T-cell (primary cell): Measurements from ENCODE around the gene ATP13A5. TPM values are rescaled to one million over a fixed set of nuclear protein-coding genes. Genes with fewer than 3 reads are reported as not detected.

Experiments used
- ATAC-seq, 4 experiments: fragments of 200-7000 bp in 3 of 4; fragments of 150-1000 bp in 1 of 4; cut with Tn5 transposase; replicated peaks in 1 of 4; 1 replicate in 3 of 4; 2 replicates in 1 of 4; pipeline ENCODE4 v1.10.0; 2021; ENCODE audit warnings: moderate library complexity in 3 of 4, mild to moderate bottlenecking in 2 of 4, moderate number of reproducible peaks in 1 of 4
- CTCF ChIA-PET, 2 donors: fragments of 300-600 bp; sonication (Branson Sonifier 250); formaldehyde crosslinking; loops; one replicate each; lab custom pipeline; 2022; ENCODE audit warnings: antibody characterized with exemption in 2 of 2; lab: Charles Lee
- POLR2A ChIA-PET, 2 donors: fragments of 300-600 bp; sonication (Branson Sonifier 250); formaldehyde crosslinking; loops; one replicate each; lab custom pipeline; 2022; ENCODE audit warnings: antibody characterized with exemption in 2 of 2; lab: Charles Lee
- DNase-seq, 35 experiments: peaks; one replicate each; pipeline versions ENCODE4 v3.0.0 to v3.0.0-alpha.2; 2013 to 2023
- H3K27ac ChIP-seq: one replicate; pipeline ENCODE4 v1.5.1; 2013; ENCODE audit warnings: low read length
- H3K27me3 ChIP-seq, 2 experiments: replicated peaks in 1 of 2; 1 replicate in 1 of 2; 2 replicates in 1 of 2; pipeline versions ENCODE4 v1.6.1 to v1.7.0; 2013; ENCODE audit warnings: low read length in 1 of 2, mixed read lengths in 1 of 2; ENCODE audit not compliant: control insufficient read depth in 2 of 2, insufficient read depth in 2 of 2; ENCODE audit errors: extremely low read depth in 1 of 2
- H3K36me3 ChIP-seq, 2 donors: 1 replicate in 1 of 2; 2 replicates in 1 of 2; pipeline versions ENCODE4 v1.6.1 to v1.7.0; 2013; ENCODE audit warnings: low read length in 1 of 2; ENCODE audit not compliant: control insufficient read depth in 2 of 2, insufficient read depth in 1 of 2; ENCODE audit errors: extremely low read depth in 1 of 2
- H3K4me1 ChIP-seq, 2 experiments: 1 replicate in 1 of 2; 2 replicates in 1 of 2; pipeline versions ENCODE4 v1.6.1 to v1.7.0; 2013; ENCODE audit warnings: low read length in 2 of 2, mixed read lengths in 1 of 2; ENCODE audit not compliant: insufficient read depth in 2 of 2, control insufficient read depth in 1 of 2; ENCODE audit errors: extremely low read depth in 1 of 2
- H3K4me3 ChIP-seq, 2 donors: 1 replicate in 1 of 2; 2 replicates in 1 of 2; pipeline versions ENCODE4 v1.5.1 to v1.7.0; 2013; ENCODE audit warnings: mild to moderate bottlenecking in 2 of 2, low read length in 1 of 2, moderate library complexity in 1 of 2; ENCODE audit not compliant: control insufficient read depth in 1 of 2; ENCODE audit errors: extremely low read depth in 1 of 2
- H3K9me3 ChIP-seq: 2 replicates; pipeline ENCODE4 v1.7.0; 2013
- H3K27ac Mint-ChIP-seq, 2 donors: one replicate each; pipeline ENCODE4 v1.8.0; 2020 to 2021; ENCODE audit warnings: mild to moderate bottlenecking in 2 of 2, mixed read lengths in 2 of 2
- H3K27me3 Mint-ChIP-seq, 2 donors: one replicate each; pipeline ENCODE4 v1.8.0; 2021 to 2022; ENCODE audit warnings: mixed read lengths in 2 of 2
- H3K36me3 Mint-ChIP-seq: one replicate; pipeline ENCODE4 v1.8.0; 2021; ENCODE audit warnings: mixed read lengths
- H3K4me1 Mint-ChIP-seq, 3 donors: one replicate each; pipeline ENCODE4 v1.8.0; 2020 to 2022; ENCODE audit warnings: mixed read lengths in 3 of 3, mild to moderate bottlenecking in 1 of 3
- H3K4me3 Mint-ChIP-seq, 3 donors: one replicate each; pipeline ENCODE4 v1.8.0; 2020 to 2022; ENCODE audit warnings: mild to moderate bottlenecking in 3 of 3, mixed read lengths in 3 of 3, moderate library complexity in 3 of 3
- H3K9me3 Mint-ChIP-seq, 3 donors: one replicate each; pipeline ENCODE4 v1.8.0; 2020 to 2022; ENCODE audit warnings: mixed read lengths in 3 of 3
- WGBS: methylation state at CpG from one replicate; pipeline ENCODE4 v1.1.5; 2013; ENCODE audit warnings: missing lambda C conversion rate; ENCODE audit not compliant: insufficient coverage; 5-methylcytosine and 5-hydroxymethylcytosine counted together
- total RNA-seq, 35 experiments: library from RNA in 6 of 35; stranded (reverse) in 6 of 35; fragments of 120-200 nt in 1 of 35; gene quantifications; one replicate each; pipeline versions ENCODE4 v1.2.1 to v1.2.4 and lab custom pipeline; 2013 to 2026

The ATP13A5 gene
- total RNA-seq (not detected), total RNA-seq (lab: John Stamatoyannopoulos, UW) (0 to 0.09 (median 0) reads per million in 29 experiments)
- total RNA-seq (2013), result not detected

GRCh38 chr3:193378706-193379105 is at the start of gene ATP13A5:
Gene ATP13A5, minus strand, starts transcription at chr3:193378753. Its CDS starts 28 bp downstream, at chr3:193378725.
- Histone ChIP-seq H3K4me1 (no peaks in the 10 kb centered on the region), H3K27ac (no peak within 1 kb of the TSS), H3K36me3 (no peaks in the 10 kb centered on the region), H3K4me3 (no peak within 1 kb of the TSS), H3K9me3 (no peaks in the 10 kb centered on the region), H3K27me3 (no peaks in the 10 kb centered on the region)
- POLR2A ChIA-PET, result no interaction called here
- Mint-ChIP-seq H3K27me3 (peaks cover 5 to 37% of the 10 kb centered on the region in 2 donors), H3K36me3 (no peaks in the 10 kb centered on the region), H3K4me1 (no peaks in the 10 kb centered on the region), H3K4me3 (no peak within 1 kb of the TSS), H3K27ac (no peak within 1 kb of the TSS), H3K9me3 (peaks cover 0 to 4% (median 0%) of the 10 kb centered on the region in 3 donors)
- DNase-seq (no peak), ATAC-seq (no peak)
- 71% methylated on average over 4 of the region's 6 CpGs for WGBS
- CTCF ChIA-PET, result no interaction called here

GRCh38 chr3:193418576-193419373 is 40.2 kb upstream of the ATP13A5 start:
- Histone ChIP-seq H3K27me3 (no peaks in the 10 kb centered on the region), H3K9me3 (no peaks in the 10 kb centered on the region), H3K4me1 (no peaks in the 10 kb centered on the region), H3K27ac (no peak overlapping the region), H3K4me3 (no peak overlapping the region), H3K36me3 (no peaks in the 10 kb centered on the region)
- ChIA-PET CTCF (no interaction called here), POLR2A (no interaction called here)
- no peak for ATAC-seq
- 83% methylated on average over 3 of the region's 4 CpGs for WGBS
- no peak overlapping the region for H3K4me3 Mint-ChIP-seq
- peaks cover 30 to 52% (median 37%) of the 10 kb centered on the region in 3 donors for H3K9me3 Mint-ChIP-seq
- peaks cover 43% of the 10 kb centered on the region for H3K36me3 Mint-ChIP-seq
- no peak for DNase-seq
- H3K27me3 Mint-ChIP-seq, result no peaks in the 10 kb centered on the region
- no peaks in the 10 kb centered on the region for H3K4me1 Mint-ChIP-seq
- H3K27ac Mint-ChIP-seq, result no peak overlapping the region

GRCh38 chr3:193416629-193417028 is 38.1 kb upstream of the ATP13A5 start:
- Histone ChIP-seq H3K27ac (no peak overlapping the region), H3K9me3 (no peaks in the 10 kb centered on the region), H3K27me3 (no peaks in the 10 kb centered on the region), H3K4me3 (no peak overlapping the region), H3K36me3 (no peaks in the 10 kb centered on the region), H3K4me1 (no peaks in the 10 kb centered on the region)
- H3K9me3 Mint-ChIP-seq, result peaks cover 26 to 50% (median 41%) of the 10 kb centered on the region in 3 donors
- no CpG with 5 or more reads among the region's 2 CpGs for WGBS
- no peaks in the 10 kb centered on the region for H3K4me1 Mint-ChIP-seq
- CTCF ChIA-PET, result interaction anchor here in 1 of 2 donors (0.6 kb wide), 1 partner anchor 47 kb away, joined by 6 read pairs; no protein-coding TSS in a partner anchor
- DNase-seq (no peak), ATAC-seq (no peak)
- no peak overlapping the region for H3K27ac Mint-ChIP-seq
- H3K4me3 Mint-ChIP-seq, result no peak overlapping the region
- peaks cover 55% of the 10 kb centered on the region for H3K36me3 Mint-ChIP-seq
- POLR2A ChIA-PET, result no interaction called here
- no peaks in the 10 kb centered on the region for H3K27me3 Mint-ChIP-seq

- ATAC-seq, result no peak
- H3K9me3 Mint-ChIP-seq, result no peaks in the 10 kb centered on the region
- Histone ChIP-seq H3K4me3 (no peak overlapping the region), H3K36me3 (no peaks in the 10 kb centered on the region), H3K9me3 (no peaks in the 10 kb centered on the region), H3K27me3 (no peaks in the 10 kb centered on the region), H3K27ac (no peak overlapping the region), H3K4me1 (no peaks in the 10 kb centered on the region)
- peaks cover 0 to 5% (median 0%) of the 10 kb centered on the region in 3 donors for H3K4me1 Mint-ChIP-seq
- POLR2A ChIA-PET, result no interaction called here
- H3K27me3 Mint-ChIP-seq, result no peaks in the 10 kb centered on the region
- CTCF ChIA-PET, result no interaction called here
- H3K4me3 Mint-ChIP-seq, result no peak overlapping the region
- no peak overlapping the region for H3K27ac Mint-ChIP-seq
- peaks cover 10% of the 10 kb centered on the region for H3K36me3 Mint-ChIP-seq
- 75% methylated on average over 1 of the region's 1 CpG for whole genome bisulfite sequencing
- DNase-seq, result no peak
These were observed 29.1 kb upstream of the ATP13A5 start for GRCh38 chr3:193407688-193408087.

GRCh38 chr3:193407112-193407511 is 28.6 kb upstream of the ATP13A5 start:
- no peak for ATAC-seq
- DNase-seq, result no peak
- ChIA-PET POLR2A (no interaction called here), CTCF (no interaction called here)
- H3K9me3 Mint-ChIP-seq, result no peaks in the 10 kb centered on the region
- no peaks in the 10 kb centered on the region for H3K27me3 Mint-ChIP-seq
- Histone ChIP-seq H3K27ac (no peak overlapping the region), H3K9me3 (no peaks in the 10 kb centered on the region), H3K27me3 (no peaks in the 10 kb centered on the region), H3K4me1 (no peaks in the 10 kb centered on the region), H3K36me3 (no peaks in the 10 kb centered on the region), H3K4me3 (no peak overlapping the region)
- WGBS, result 83% methylated on average over 1 of the region's 6 CpGs
- no peak overlapping the region for H3K27ac Mint-ChIP-seq
- H3K4me3 Mint-ChIP-seq, result no peak overlapping the region
- H3K36me3 Mint-ChIP-seq, result peaks cover 6% of the 10 kb centered on the region
- H3K4me1 Mint-ChIP-seq, result peaks cover 0 to 5% (median 0%) of the 10 kb centered on the region in 3 donors

- Histone ChIP-seq H3K4me3 (no peak overlapping the region), H3K27me3 (no peaks in the 10 kb centered on the region), H3K27ac (no peak overlapping the region), H3K36me3 (no peaks in the 10 kb centered on the region), H3K9me3 (no peaks in the 10 kb centered on the region), H3K4me1 (no peaks in the 10 kb centered on the region)
- CTCF ChIA-PET, result no interaction called here
- DNase-seq, result no peak
- POLR2A ChIA-PET, result no interaction called here
- Mint-ChIP-seq H3K4me1 (no peaks in the 10 kb centered on the region), H3K27ac (no peak overlapping the region), H3K27me3 (no peaks in the 10 kb centered on the region), H3K36me3 (no peaks in the 10 kb centered on the region), H3K9me3 (no peaks in the 10 kb centered on the region), H3K4me3 (no peak overlapping the region)
- ATAC-seq, result no peak
- WGBS, result no CpG with 5 or more reads among the region's 2 CpGs
These were observed 24.8 kb upstream of the ATP13A5 start for GRCh38 chr3:193403307-193403706.
